Mononuclear cell (primary cell): ENCODE results near the gene MAGI1. TPM values are rescaled to one million over a fixed set of nuclear protein-coding genes. Genes with fewer than 3 reads are reported as not detected.

ENCODE experiments used
- H3K27me3 ChIP-seq: 2 replicates; pipeline ENCODE4 v1.6.0; 2011; ENCODE audit warnings: low read length, control low read depth; ENCODE audit not compliant: insufficient read depth
- H3K4me1 ChIP-seq: 2 replicates; pipeline ENCODE4 v1.5.1; 2011; ENCODE audit warnings: mild to moderate bottlenecking, low read length, control low read depth; ENCODE audit not compliant: insufficient read depth
- H3K4me3 ChIP-seq: 2 replicates; pipeline ENCODE4 v1.5.1; 2011; ENCODE audit warnings: mild to moderate bottlenecking, low read length, moderate library complexity
- H3K9me3 ChIP-seq: 2 replicates; pipeline ENCODE4 v1.5.1; 2011; ENCODE audit warnings: low read depth, mild to moderate bottlenecking, control low read depth, low read length
- total RNA-seq: library from RNA; depleted of rRNA; stranded (reverse); fragments of >200 nt; gene quantifications from one replicate; pipeline ENCODE4 v1.2.3, GENCODE V29; 2012

Gene MAGI1
- total RNA-seq, 1 donor: not detected

DNA sequence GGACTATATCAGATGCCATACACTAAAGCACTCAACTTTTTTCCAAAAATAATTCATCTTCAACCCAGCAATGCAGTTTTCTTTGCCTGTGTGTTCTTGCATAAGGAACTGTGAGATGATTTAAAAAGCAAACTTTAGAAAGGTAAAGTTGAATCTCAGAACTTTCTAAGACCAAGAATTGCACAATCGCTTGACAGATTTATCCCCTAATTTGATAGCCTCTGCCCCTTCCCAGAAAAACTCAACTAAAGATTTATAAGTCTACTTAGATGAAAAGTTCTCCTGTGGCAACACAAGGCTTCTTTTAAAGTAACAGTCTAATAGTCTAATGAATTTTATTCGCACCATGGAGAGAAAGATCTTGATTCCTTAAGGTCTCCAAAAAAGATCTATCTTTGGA is 259.3 kb downstream of the MAGI1 start:
- H3K4me3 ChIP-seq: no peak overlapping the region
- H3K27me3 ChIP-seq: no peaks in the 10 kb centered on the region
- no peaks in the 10 kb centered on the region for H3K9me3 ChIP-seq
- no peaks in the 10 kb centered on the region for H3K4me1 ChIP-seq

DNA sequence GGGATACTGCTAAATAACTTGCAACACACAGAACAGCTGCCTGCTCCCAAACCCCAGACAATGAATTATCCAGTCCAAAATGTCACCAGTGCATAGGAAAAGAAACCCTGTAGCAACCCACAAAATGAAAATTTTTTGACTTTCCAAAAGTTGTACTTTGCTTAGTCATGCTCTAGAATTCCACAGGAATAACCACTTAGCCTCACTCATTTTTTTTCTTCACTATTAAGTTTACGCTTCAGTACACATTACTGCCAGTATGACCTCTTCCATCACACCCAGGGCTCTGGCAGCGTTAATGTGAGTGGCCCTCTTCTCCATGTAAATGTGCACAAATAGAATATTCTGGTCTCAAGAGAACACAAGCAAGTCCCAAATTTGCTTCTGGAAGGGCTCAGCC is 259.8 kb downstream of the MAGI1 start:
- H3K9me3 ChIP-seq: no peaks in the 10 kb centered on the region
- no peaks in the 10 kb centered on the region for H3K27me3 ChIP-seq
- H3K4me3 ChIP-seq: no peak overlapping the region
- no peaks in the 10 kb centered on the region for H3K4me1 ChIP-seq

DNA sequence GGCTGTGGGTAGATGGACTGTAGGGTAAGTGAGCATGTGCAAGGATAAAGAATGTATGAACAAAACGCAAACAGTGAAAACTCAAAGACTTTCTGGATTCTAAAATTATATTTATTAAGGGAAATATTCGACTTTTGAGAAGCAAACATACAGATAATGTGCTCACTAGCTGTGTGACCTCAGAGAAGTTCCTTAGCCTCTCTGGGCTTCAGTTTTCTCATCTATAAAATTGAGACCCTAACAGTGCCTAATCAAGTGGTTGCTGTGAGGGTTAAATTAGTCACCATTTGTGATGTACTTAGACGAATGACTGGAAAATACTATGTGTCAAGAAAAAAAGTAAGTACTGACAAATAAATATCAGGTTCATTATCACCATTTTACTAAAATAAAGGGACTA is 261.7 kb downstream of the MAGI1 start:
- no peaks in the 10 kb centered on the region for H3K27me3 ChIP-seq
- no peaks in the 10 kb centered on the region for H3K4me1 ChIP-seq
- no peaks in the 10 kb centered on the region for H3K9me3 ChIP-seq
- no peak overlapping the region for H3K4me3 ChIP-seq

DNA sequence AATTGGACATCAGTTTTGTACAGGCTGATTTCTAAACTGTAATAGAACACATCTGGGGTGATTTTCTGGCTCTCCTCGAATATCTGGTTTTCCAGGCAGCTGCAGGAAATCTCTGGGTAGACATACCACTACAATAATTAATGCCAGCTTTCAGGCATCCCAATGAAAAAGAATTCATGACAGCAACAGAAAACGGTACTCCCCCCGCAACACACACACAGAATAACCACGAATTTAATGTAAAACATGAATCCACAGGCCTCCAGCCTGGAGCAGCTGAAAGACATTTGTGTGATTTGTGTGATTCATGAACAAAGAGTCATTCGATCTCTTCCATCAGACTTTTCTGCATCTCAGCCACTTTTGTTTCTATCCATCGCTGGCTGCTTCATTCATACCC is 262.2 kb downstream of the MAGI1 start:
- no peaks in the 10 kb centered on the region for H3K9me3 ChIP-seq
- no peaks in the 10 kb centered on the region for H3K4me1 ChIP-seq
- H3K4me3 ChIP-seq: no peak overlapping the region
- H3K27me3 ChIP-seq: no peaks in the 10 kb centered on the region

DNA sequence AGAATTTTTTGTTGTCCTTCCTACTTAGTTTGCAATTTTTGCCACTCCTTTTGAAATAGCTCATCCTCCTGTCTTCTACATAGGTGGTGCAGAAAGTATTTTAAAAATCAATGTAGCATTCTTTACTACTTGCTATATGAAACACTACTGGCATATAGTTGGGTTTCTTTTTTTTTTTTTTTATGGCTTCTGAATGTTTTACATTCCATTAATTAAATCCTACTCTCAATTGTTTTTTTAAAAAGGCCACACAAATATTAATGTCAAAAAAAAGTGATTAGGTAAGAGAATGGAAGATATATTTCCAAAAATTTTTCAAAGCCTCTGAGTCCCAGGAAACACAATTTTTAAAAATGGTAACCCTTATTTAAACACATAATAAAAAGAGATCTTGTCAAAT is 262.6 kb downstream of the MAGI1 start:
- no peaks in the 10 kb centered on the region for H3K27me3 ChIP-seq
- H3K4me1 ChIP-seq: no peaks in the 10 kb centered on the region
- H3K9me3 ChIP-seq: no peaks in the 10 kb centered on the region
- H3K4me3 ChIP-seq: no peak overlapping the region

DNA sequence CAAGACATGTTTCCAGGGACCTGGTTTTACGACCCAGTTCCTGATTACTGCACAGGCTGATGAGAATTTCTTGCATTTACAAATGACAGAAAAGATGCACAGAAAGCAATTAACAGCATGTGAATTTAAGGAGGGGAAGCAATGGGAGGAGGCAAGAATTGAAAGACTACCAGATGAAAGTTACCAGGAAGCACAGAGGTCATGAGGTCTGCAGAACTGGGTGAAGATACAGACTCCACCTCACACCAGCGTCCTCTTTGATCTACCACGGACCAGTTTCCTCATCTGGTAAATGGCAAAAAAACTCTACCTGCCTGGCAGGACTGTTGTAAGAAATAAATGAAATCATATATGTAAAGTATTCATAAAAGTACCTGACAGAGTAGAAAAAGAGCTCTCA is 266.0 kb downstream of the MAGI1 start:
- H3K4me3 ChIP-seq: no peak overlapping the region
- H3K4me1 ChIP-seq: no peaks in the 10 kb centered on the region
- H3K9me3 ChIP-seq: no peaks in the 10 kb centered on the region
- H3K27me3 ChIP-seq: no peaks in the 10 kb centered on the region

DNA sequence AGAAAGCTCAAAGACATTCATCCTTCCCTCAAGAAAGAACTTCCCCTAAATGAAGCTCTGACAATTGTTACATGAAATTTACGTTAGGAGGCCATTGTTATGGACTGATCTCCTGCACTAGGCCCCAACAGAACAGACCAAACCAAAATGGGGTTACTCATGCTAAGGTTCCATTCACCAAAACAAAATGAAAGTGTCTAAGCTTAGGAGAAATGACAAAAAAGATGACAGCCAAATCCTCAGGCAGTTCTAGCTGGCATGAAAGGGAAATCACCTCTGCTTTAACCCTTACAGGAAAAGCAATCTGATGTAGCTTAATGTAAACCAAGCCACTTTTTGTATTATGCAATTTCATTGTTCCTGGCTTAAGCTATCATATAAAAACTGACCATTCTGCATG is 271.2 kb downstream of the MAGI1 start:
- H3K4me3 ChIP-seq: no peak overlapping the region
- no peaks in the 10 kb centered on the region for H3K9me3 ChIP-seq
- H3K4me1 ChIP-seq: no peaks in the 10 kb centered on the region
- H3K27me3 ChIP-seq: no peaks in the 10 kb centered on the region

DNA sequence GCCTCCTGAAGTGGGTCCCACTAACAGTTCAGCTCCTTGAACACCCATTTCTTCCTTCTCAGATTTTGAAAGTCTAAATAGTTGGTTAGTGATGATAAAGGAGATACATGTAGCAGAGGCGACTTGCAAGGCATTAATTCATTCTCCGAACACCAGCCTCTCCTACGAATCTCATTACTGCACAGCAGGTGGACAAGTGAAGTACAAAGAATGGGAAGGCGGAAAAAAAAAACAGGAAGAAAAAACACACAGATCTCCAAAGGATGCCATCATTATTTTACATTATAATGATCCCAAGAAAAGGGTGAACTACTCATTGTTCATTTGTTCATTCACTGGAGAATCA is 276.5 kb downstream of the MAGI1 start:
- H3K27me3 ChIP-seq: no peaks in the 10 kb centered on the region
- H3K4me1 ChIP-seq: no peaks in the 10 kb centered on the region
- H3K4me3 ChIP-seq: no peak overlapping the region
- no peaks in the 10 kb centered on the region for H3K9me3 ChIP-seq

DNA sequence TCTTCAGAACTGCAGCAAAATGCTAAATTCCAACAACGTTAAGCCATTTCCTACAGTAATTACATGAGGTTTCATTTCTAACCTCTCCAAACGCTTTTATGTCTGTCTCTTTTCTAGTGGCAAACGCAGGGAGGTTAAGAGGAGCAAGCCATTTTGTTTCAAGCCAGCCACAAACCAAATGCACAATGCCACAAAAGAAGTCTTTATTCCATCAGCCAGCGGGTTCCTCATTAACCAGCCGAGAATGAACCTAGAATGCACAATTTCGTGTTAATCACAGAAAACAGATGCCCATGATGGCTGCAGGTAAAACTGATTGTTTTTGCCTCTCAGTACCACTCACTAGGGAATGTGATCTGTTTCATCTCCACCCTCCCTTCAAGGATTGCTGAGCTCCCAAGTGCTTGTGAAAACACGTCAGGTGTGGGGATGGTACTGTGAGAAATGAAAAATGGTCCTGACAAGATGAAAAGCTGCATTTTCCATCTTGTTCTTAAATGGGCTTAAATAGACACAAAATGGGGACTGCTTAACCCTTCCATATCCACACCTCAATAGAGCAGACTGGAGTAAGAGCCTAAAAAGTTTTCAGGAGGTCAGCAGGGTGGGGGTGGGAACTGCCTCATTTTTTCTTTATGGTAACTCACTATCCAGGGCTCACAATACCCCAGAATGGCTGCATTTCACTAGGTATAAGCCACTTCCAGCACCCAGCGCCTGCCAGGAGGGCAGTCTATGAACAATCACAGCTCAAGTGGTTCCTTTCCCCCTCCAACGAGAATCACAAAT is 277.1 kb downstream of the MAGI1 start:
- H3K9me3 ChIP-seq: no peaks in the 10 kb centered on the region
- H3K4me1 ChIP-seq: no peaks in the 10 kb centered on the region

DNA sequence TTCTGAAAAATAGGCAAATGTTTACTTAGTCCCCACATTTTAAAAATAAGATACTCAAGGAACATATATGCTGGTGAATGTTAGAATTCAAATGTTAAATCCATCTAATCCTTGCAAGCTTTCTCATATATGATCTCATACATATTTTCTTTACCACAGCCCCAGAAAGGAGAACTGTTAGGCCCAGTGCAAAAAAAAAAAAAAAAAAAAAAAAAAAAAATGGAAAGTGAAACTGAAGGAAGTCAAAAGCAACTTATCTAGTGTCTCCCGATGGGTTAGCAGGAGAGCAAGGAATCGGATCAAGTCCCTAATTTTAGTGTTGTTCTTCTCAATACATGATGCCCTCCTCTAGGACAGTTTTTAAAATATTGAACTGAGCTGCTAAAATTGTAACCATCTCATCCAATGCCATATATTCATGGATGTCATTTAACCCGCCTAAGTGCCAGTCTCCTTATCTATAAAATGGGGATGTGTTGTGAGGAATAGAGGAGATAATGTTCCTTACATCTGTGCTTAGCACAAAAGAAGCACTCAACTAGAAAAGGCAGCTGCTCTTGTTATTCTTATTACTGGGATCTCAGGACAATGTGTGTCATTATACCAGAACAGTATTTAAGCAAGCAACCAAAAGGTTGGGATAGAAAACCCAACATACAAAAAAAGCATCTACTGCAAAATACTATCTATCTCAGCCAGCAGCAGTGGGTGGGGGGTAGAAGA is 279.7 kb downstream of the MAGI1 start:
- Histone ChIP-seq H3K4me3 (no peak overlapping the region), H3K9me3 (no peaks in the 10 kb centered on the region), H3K27me3 (no peaks in the 10 kb centered on the region), H3K4me1 (no peaks in the 10 kb centered on the region)

More for the DNA sequence above, 277.1 kb downstream of the MAGI1 start:
- Histone ChIP-seq H3K4me3 (no peak overlapping the region), H3K27me3 (no peaks in the 10 kb centered on the region)

DNA sequence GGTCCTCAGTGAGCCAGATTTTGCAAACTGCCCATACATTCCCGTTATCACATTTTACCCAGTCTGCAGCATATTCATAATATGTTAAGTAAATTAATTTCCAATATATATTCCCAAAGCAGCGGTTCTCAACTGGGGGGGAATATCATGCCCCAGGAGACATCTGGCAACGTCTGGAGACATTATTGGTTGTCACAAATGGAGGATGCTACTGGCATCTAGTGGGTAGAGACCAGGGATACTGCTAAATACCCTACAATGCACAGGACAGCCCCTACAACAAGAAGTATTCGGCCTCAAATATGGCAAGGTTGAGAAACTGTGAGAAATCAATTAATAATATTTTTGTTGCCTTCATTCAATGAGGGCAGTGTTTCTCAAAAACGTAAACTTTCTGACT is 280.3 kb downstream of the MAGI1 start:
- Histone ChIP-seq H3K4me1 (no peaks in the 10 kb centered on the region), H3K9me3 (no peaks in the 10 kb centered on the region), H3K4me3 (no peak overlapping the region), H3K27me3 (no peaks in the 10 kb centered on the region)

DNA sequence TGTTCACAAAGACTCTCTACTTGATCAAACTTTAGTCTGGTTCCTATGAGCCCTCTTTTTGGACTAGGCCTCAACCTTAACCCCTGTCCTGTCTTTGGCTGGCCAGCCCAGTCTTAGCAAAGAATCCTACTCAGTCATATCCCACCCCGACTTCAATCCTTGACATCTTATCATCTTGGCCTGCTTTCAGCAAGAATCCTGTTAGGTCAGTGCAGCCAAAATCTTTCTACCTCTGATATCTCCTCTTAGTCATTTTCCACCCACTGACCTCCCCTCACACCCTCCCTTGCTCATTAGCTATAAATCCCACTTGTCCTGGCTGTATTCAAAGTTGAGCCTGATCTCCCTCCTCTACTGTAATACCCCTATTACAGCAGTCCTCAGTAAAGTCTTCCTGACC is 286.1 kb downstream of the MAGI1 start:
- Histone ChIP-seq H3K4me3 (no peak overlapping the region), H3K4me1 (no peaks in the 10 kb centered on the region), H3K27me3 (no peaks in the 10 kb centered on the region), H3K9me3 (no peaks in the 10 kb centered on the region)

DNA sequence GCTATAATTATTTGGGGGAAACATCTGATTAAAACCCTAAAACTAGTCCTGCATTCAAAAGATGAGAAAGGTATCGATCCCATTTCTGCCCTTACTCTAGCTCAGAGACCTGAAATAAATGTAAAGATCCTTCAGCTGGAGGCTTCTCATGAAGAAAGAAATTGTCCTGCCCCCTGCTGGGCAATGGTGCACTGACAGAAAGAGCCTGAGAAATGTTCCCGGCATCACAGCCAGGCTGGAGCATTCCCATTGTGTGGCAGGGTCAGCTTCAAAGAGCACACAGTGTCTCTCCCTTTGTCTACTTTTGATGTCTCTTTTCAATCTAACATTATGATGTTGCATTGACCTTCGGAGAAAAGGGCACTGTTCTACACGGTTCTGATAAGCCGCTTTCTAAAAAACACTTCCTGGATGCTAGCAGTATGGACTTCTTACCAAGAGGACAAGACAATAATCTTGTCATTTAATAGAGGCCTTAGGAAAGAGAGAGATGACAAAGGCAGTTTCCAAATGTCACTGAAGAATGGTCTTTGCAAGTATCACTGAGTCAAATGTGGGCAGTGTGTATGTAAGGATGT is 287.5 kb downstream of the MAGI1 start:
- Histone ChIP-seq H3K4me1 (no peaks in the 10 kb centered on the region), H3K4me3 (no peak overlapping the region), H3K27me3 (no peaks in the 10 kb centered on the region), H3K9me3 (no peaks in the 10 kb centered on the region)

DNA sequence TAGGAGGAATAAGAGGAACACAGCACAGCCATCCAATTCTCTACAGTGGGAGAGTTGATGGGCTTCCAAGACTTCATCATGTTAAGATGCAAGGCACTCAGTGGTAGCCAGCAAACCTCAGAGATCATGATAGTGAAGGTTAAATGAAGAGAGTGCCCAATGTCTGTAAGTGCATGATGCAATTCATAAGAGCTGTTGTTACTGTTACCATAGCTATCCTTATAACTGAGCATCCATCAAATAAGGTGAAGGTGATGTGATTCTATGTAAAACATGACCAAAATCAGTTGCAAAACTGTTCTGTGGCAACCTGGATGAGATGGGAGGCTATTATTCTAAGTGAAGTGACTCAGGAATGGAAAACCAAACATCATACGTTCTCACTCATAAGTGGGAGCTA is 289.7 kb downstream of the MAGI1 start:
- Histone ChIP-seq H3K4me3 (no peak overlapping the region), H3K9me3 (no peaks in the 10 kb centered on the region)

DNA sequence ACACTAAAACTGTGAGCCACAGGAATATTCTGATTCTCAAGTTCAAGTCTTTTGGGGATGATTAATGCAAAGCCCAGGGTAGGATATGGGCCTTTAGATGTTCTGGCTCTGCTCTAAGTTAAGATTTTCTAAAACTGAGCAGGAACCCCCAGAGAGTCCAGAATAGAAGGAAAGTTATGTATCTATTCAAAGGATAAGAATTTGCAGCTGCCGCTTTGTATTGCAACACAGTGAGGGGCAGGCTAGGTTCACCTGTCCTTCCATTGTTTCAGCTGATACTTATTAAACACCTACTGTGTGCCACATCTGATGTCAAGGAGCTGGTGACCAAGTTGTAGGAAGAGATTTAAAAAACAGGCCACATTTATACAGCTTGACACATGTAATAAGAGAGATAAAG is 290.4 kb downstream of the MAGI1 start:
- Histone ChIP-seq H3K4me3 (no peak overlapping the region), H3K27me3 (no peaks in the 10 kb centered on the region), H3K9me3 (no peaks in the 10 kb centered on the region), H3K4me1 (no peaks in the 10 kb centered on the region)

More for the DNA sequence above, 289.7 kb downstream of the MAGI1 start:
- Histone ChIP-seq H3K4me1 (no peaks in the 10 kb centered on the region), H3K27me3 (no peaks in the 10 kb centered on the region)

DNA sequence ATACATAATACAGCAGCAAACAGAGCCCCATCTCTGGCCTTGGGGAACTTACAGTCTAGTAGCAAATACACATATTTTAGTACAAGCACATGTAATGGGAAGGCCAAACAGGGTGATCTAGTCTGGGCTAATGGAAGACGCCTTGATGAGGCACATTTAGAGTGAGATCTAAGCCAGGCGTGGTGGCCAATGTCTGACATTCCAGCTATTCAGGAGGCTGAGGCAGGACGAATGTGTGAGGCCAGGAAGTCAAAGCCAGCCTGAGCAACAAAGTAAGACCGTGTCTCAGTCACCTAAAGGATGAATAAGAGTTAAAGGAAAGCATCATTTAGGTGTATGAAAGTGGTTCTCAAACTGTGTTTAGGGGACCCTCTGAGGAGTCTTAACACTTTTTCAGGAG is 291.9 kb downstream of the MAGI1 start:
- H3K4me3 ChIP-seq: no peak overlapping the region
- no peaks in the 10 kb centered on the region for H3K4me1 ChIP-seq
- no peaks in the 10 kb centered on the region for H3K27me3 ChIP-seq
- H3K9me3 ChIP-seq: no peaks in the 10 kb centered on the region
